Heart left ventricle (tissue), 16 donors: ENCODE results near the gene OR52W1. TPM values are rescaled to one million over a fixed set of nuclear protein-coding genes. Genes with fewer than 3 reads are reported as not detected.

Source experiments
- ATAC-seq, 4 donors: fragments of 200-7000 bp; cut with Tn5 transposase; one replicate each; pipeline ENCODE4 v1.9.1; 2020 to 2022; ENCODE audit warnings: moderate library complexity in 4 of 4, mild to moderate bottlenecking in 3 of 4, moderate number of reproducible peaks in 1 of 4
- DNase-seq, 5 donors: peaks; one replicate each; pipeline ENCODE4 v3.0.0-alpha.2; 2020
- H3K27ac ChIP-seq, 12 donors: fragments of 200-600 bp; sonication (generic) in 4 of 12; one replicate each; pipeline versions ENCODE4 v1.5.0 to v1.8.0; 2016 to 2022; ENCODE audit warnings: mild to moderate bottlenecking in 2 of 12
- H3K27me3 ChIP-seq, 9 donors: fragments of 200-600 bp; sonication (generic) in 2 of 9; one replicate each; pipeline versions ENCODE4 v1.5.1 to v1.8.0; 2016 to 2022; ENCODE audit warnings: mild to moderate bottlenecking in 3 of 9
- H3K36me3 ChIP-seq, 9 donors: fragments of 200-600 bp; sonication (generic) in 2 of 9; one replicate each; pipeline versions ENCODE4 v1.5.0 to v1.8.0; 2018 to 2022; ENCODE audit warnings: mild to moderate bottlenecking in 2 of 9
- H3K4me1 ChIP-seq, 12 donors: fragments of 200-600 bp; sonication (generic) in 4 of 12; one replicate each; pipeline versions ENCODE4 v1.5.0 to v1.8.0; 2016 to 2022; ENCODE audit warnings: mild to moderate bottlenecking in 3 of 12
- H3K4me3 ChIP-seq, 12 donors: fragments of 200-600 bp; sonication (generic) in 4 of 12; one replicate each; pipeline versions ENCODE4 v1.5.0 to v1.8.0; 2017 to 2022; ENCODE audit warnings: mild to moderate bottlenecking in 9 of 12, moderate library complexity in 4 of 12
- H3K9me3 ChIP-seq, 12 donors: fragments of 200-600 bp; sonication (generic) in 4 of 12; one replicate each; pipeline versions ENCODE4 v1.5.0 to v1.8.0; 2016 to 2022; ENCODE audit warnings: mild to moderate bottlenecking in 1 of 12
- CTCF ChIP-seq, 12 donors: fragments of 200-600 bp; sonication (generic) in 4 of 12; IDR thresholded peaks; one replicate each; pipeline versions ENCODE4 v1.5.0 to v1.8.0; 2018 to 2022; ENCODE audit warnings: antibody characterized with exemption in 12 of 12, mild to moderate bottlenecking in 5 of 12
- POLR2A ChIP-seq, 2 donors: fragments of 450-650 bp; IDR thresholded peaks; one replicate each; pipeline ENCODE4 v1.6.1; 2017; ENCODE audit warnings: antibody characterized with exemption in 2 of 2, mild to moderate bottlenecking in 2 of 2, moderate library complexity in 2 of 2
- whole genome bisulfite sequencing, 4 donors: extraction: QIAGEN DNeasy Blood & Tissue Kit in 2 of 4; methylation state at CpG; one replicate each; pipeline versions ENCODE4 v1.1.5 to v1.1.7; 2013 to 2018; 5-methylcytosine and 5-hydroxymethylcytosine counted together
- intact Hi-C, 10 donors: fragments of 100-400 bp; cut with DNase I; formaldehyde crosslinking; loops; one replicate each; pipeline versions ENCODE4 v1.11.1 to v1.14.2; 2022
- polyA plus RNA-seq, 2 donors: library from polyadenylated mRNA; stranded (reverse); fragments of 200-250 nt; gene quantifications; one replicate each; pipeline ENCODE4 v1.2.3, GENCODE V29; 2013
- total RNA-seq, 9 donors: library from RNA; depleted of rRNA in 2 of 9; stranded (reverse); fragments of >200 nt in 2 of 9; fragmentation: NEBNext Ultra II Directional in 3 of 9; extraction: Animal tissue kit (Norgen Biotek cat#: 25700) in 3 of 9; gene quantifications; one replicate each; pipeline versions ENCODE4 v1.1.0 to v1.2.4, GENCODE V29; 2016 to 2023
- donor health status: ischemic (EF 13 %, LVEDD 7.1; RV severe dilation, severe dysfunction).
- donor health status: healthy with polysubstance abuse.
- donor health status: DM: no; HTN: yes; CAD: no.
- donor health status: DM: no; HTN: no; CAD: no.
- donor health status: ischemic (EF 25% LVEDD 6.9; RV normal size, moderate dysfunction).
- donor health status: ischemic (EF 25% LVEDD 5.7; RV mildly dilated, moderate dysfunction).
- donor health status: healthy.
- donor health status: DM: yes; HTN: yes; CAD: no.
- donor health status: ischemic (EF 35%, LVEDD 5.7; RV mildly dilated, moderate dysfunction).
- donor health status: nonischemic (EF 11% LVEDD 7.7; RV severe dilation, severe dysfunction).
- donor health status: DM: yes; HTN: yes; CAD: no.
- donor health status: PGD.
- donor health status: ischemic (EF 29% LVEDD 5.4; RV normal size, mild dysfunction).
- donor health status: nonischemic (EF 23%, LVEDD 6.1; RV moderate dilation, normal function).

OR52W1 gene
- total and polyA plus RNA-seq, 11 donors = not detected

DNA sequence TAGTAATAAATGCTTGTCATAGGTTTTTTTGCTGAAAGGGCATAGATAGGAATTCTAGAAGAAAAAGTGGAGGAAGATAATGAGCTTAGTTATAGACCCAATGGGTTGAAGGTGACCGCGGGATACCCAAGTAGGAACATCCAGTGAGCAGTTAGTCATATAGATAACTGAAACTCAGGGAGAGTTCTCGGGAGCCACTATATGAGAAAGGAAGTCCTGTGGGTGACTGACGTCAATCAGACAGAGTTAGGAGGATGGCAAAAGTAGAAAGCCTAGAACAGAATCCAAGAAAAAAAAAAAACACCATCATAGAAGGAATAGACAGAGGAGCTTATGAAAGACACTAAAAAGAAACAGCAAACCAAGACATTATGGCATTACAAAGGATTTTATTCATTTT is 38.2 kb downstream of the OR52W1 start:
- TF ChIP-seq POLR2A (IDR thresholded peaks at IDR 0.05) (no peak), CTCF (IDR thresholded peaks at IDR 0.05) (no peak)
- Histone ChIP-seq H3K4me1 (peaks cover 0 to 28% (median 14%) of the 10 kb centered on the region in 12 donors), H3K4me3 (no peak overlapping the region), H3K27me3 (no peaks in the 10 kb centered on the region), H3K27ac (no peak overlapping the region), H3K36me3 (no peaks in the 10 kb centered on the region), H3K9me3 (no peaks in the 10 kb centered on the region)
- WGBS, 4 donors = 72 to 78% (median 77%) methylated on average over 4 of the region's 4 CpGs
- intact Hi-C loops = loop anchor here in 3 of 10 donors (5.0 to 10.0 kb wide), 2 partner anchors 80 to 238 kb away; partner anchors contain the start of gene TRIM3 (in 1 of the 3)
- no peak for ATAC-seq
- DNase-seq = no peak

DNA sequence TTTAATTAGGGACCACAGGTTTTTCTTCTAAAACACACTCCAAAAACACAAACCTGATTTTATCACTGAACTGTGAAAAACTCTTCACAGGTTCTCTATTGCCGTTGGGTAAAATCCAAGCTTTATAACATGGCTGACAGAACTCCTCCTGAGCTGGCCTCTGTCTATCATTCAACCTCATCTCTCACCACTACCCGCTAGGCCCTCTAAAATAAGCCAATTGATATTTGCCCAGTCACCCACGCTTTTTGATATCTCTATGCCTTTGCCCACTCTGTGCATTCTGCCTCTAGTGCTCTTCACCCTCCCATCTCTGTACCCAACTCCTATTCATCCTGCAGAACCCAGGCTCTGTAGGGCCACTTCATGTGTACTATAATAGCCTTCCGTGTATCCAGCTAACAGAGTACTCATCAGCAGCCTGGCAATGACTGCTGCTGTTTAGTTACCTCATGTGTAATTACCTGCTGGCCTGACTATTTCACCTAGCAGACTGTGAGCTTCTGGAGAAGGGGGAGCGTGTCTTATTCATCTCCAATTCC is 38.8 kb downstream of the OR52W1 start:
- H3K4me1 ChIP-seq = peaks cover 0 to 27% (median 13%) of the 10 kb centered on the region in 12 donors
- intact Hi-C loops = loop anchor here in 3 of 10 donors (2.0 to 10.0 kb wide), 3 partner anchors 65 to 237 kb away; partner anchors contain the start of gene TRIM3 (in 1 of the 3)
- no peaks in the 10 kb centered on the region for H3K9me3 ChIP-seq
- WGBS, 4 donors = 89 to 91% (median 90%) methylated on average over 5 of the region's 5 CpGs
- H3K27me3 ChIP-seq = no peaks in the 10 kb centered on the region
- no peak overlapping the region for H3K4me3 ChIP-seq
- H3K36me3 ChIP-seq = no peaks in the 10 kb centered on the region
- no peak for ATAC-seq
- TF ChIP-seq CTCF (IDR thresholded peaks at IDR 0.05) (no peak), POLR2A (IDR thresholded peaks at IDR 0.05) (no peak)
- no peak overlapping the region for H3K27ac ChIP-seq
- DNase-seq = no peak

DNA sequence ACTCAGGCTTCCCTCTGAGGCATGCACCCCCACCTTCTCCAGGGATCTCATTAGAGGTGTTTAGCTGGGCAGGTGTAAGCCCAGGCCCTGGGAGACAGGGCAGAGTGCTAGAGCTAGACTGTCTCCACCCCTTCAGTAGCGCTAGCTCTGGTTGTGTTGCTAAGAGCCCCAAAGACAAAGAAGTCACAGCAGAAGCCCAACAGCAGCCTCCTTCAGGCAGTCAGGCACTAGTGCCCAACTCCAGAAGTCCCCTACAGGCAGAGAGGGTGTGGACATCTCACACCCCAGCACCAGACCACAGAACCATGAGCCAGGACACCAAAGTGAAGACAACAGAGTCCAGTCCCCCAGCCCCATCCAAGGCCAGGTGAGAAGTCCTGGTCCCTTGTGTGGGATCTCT is 39.9 kb downstream of the OR52W1 start, which contains the start of gene CNGA4:
TSS of gene CNGA4 (plus strand) at position 188 of the 400 bp plus-strand sequence. CDS start at position 306, 118 bp downstream.
- Histone ChIP-seq H3K4me3 (no peak within 1 kb of the TSS), H3K27me3 (no peaks in the 10 kb centered on the region), H3K36me3 (no peaks in the 10 kb centered on the region), H3K9me3 (no peaks in the 10 kb centered on the region), H3K4me1 (peaks cover 0 to 16% (median 4%) of the 10 kb centered on the region in 12 donors), H3K27ac (no peak within 1 kb of the TSS)
- ATAC-seq = no peak
- 75 to 90% (median 88%) methylated on average over 1 of the region's 1 CpG for WGBS, 4 donors
- DNase-seq = no peak
- intact Hi-C loops = loop anchor here in 3 of 10 donors (2.0 to 10.0 kb wide), 3 partner anchors 64 to 236 kb away; partner anchors contain the start of gene TRIM3 (in 1 of the 3)
- TF ChIP-seq CTCF (IDR thresholded peaks at IDR 0.05) (no peak), POLR2A (IDR thresholded peaks at IDR 0.05) (no peak)

GRCh38 chr11:6240139-6240538 is 41.1 kb downstream of the OR52W1 start:
- H3K36me3 ChIP-seq = no peaks in the 10 kb centered on the region
- TF ChIP-seq CTCF (IDR thresholded peaks at IDR 0.05) (no peak), POLR2A (IDR thresholded peaks at IDR 0.05) (no peak)
- no peak overlapping the region for H3K27ac ChIP-seq
- H3K4me3 ChIP-seq = no peak overlapping the region
- no peaks in the 10 kb centered on the region for H3K27me3 ChIP-seq
- ATAC-seq (no peak), DNase-seq (peak in 1 of 5 donors; percentile 61)
- no peaks in the 10 kb centered on the region for H3K9me3 ChIP-seq
- intact Hi-C loops = no loop called here
- whole genome bisulfite sequencing, 4 donors = 97 to 99% (median 98%) methylated on average over 28 of the region's 28 CpGs
- peaks cover 0 to 14% (median 2%) of the 10 kb centered on the region in 12 donors for H3K4me1 ChIP-seq
